ENCODE data around the gene ZSWIM8. TPM values are rescaled to one million over a fixed set of nuclear protein-coding genes. Genes with fewer than 3 reads are reported as not detected.

Gene ZSWIM8
- total RNA-seq, 6 experiments from 2014 or later, result 52.2 to 107 (median 77.5) TPM

- no peak overlapping the region for H3K4me3 ChIP-seq
- H3K9me3 ChIP-seq, result no peaks in the 10 kb centered on the region
- intact Hi-C loops (cut with DNase I), result no loop called here
- H3K4me1 ChIP-seq, result peaks cover 0 to 37% (median 18%) of the 10 kb centered on the region in 4 donors
- ATAC-seq (peak; percentile 30 to 57 (median 50)), DNase-seq (peak; percentile 87 to 89 (median 87))
- peaks cover 0 to 3% (median 0%) of the 10 kb centered on the region in 4 donors for H3K36me3 ChIP-seq
- WGBS (ENCODE audit: insufficient coverage, low coverage, low lambda C conversion rate, missing lambda C conversion rate), result 68% methylated on average over 9 of the region's 10 CpGs
- no peaks in the 10 kb centered on the region for H3K27me3 ChIP-seq
- peak overlapping the region; percentile 2 to 45 (median 25) for H3K27ac ChIP-seq
- TF ChIP-seq POLR2A (IDR thresholded peaks at IDR 0.05), result no peak
- TF ChIP-seq, protein P1, sequence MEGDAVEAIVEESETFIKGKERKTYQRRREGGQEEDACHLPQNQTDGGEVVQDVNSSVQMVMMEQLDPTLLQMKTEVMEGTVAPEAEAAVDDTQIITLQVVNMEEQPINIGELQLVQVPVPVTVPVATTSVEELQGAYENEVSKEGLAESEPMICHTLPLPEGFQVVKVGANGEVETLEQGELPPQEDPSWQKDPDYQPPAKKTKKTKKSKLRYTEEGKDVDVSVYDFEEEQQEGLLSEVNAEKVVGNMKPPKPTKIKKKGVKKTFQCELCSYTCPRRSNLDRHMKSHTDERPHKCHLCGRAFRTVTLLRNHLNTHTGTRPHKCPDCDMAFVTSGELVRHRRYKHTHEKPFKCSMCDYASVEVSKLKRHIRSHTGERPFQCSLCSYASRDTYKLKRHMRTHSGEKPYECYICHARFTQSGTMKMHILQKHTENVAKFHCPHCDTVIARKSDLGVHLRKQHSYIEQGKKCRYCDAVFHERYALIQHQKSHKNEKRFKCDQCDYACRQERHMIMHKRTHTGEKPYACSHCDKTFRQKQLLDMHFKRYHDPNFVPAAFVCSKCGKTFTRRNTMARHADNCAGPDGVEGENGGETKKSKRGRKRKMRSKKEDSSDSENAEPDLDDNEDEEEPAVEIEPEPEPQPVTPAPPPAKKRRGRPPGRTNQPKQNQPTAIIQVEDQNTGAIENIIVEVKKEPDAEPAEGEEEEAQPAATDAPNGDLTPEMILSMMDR (IDR thresholded peaks at IDR 0.05), result no peak
Observed at GRCh38 chr10:73816917-73817729, 31.7 kb downstream of the ZSWIM8 start.

DNA sequence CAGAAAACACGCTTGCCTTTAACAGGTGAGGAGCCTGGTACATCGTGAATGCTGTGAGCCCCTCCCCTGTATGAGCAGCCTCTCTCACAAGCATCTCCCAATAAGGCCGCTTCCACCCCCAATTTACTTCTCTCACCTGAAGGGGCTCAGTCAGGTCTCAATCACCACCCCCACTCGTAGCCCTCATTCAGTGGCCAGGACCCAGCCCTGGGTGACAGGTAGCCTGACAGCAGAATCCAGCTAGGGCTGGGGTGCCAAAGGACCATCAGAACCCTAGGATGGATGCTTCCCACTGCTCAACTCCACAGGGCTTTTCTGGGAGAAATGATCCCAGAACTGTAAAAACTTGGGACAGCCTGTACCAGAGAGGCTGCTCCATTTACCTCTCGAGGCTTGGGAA, 32.4 kb downstream of the ZSWIM8 start:
- no peaks in the 10 kb centered on the region for H3K9me3 ChIP-seq
- intact Hi-C loops (cut with DNase I), result no loop called here
- peaks cover 0 to 3% (median 0%) of the 10 kb centered on the region in 4 donors for H3K36me3 ChIP-seq
- H3K4me1 ChIP-seq, result peaks cover 0 to 34% (median 18%) of the 10 kb centered on the region in 4 donors
- DNase-seq (no peak), ATAC-seq (no peak)
- peak overlapping the region in 1 of 3 donors; percentile 45 for H3K27ac ChIP-seq
- WGBS (ENCODE audit: insufficient coverage, low coverage, low lambda C conversion rate, missing lambda C conversion rate), result 93% methylated on average over 4 of the region's 5 CpGs
- TF ChIP-seq, protein P1 (IDR thresholded peaks at IDR 0.05), result no peak
- no peak for TF ChIP-seq POLR2A (IDR thresholded peaks at IDR 0.05)
- H3K4me3 ChIP-seq, result no peak overlapping the region
- no peaks in the 10 kb centered on the region for H3K27me3 ChIP-seq

DNA sequence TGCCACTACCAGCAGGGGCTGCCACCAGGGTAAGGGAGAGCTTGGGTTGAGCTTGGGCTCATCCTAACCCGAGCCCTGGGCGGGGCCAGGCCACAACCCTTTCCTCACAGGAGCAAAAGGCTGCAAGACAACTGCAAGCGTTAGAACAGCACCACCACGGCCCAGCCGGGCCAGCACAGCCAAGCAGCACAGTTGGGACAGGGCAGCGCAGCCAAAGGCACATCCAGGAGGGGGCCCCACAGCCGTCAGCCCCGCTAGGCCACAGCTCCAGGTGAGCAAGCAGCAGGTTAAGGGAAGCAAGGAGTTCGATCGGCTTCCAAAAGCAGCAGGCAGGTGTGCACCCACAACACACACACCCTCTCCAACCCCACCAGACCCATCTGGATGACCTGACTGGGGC, 33.0 kb downstream of the ZSWIM8 start:
- no peak for DNase-seq

DNA sequence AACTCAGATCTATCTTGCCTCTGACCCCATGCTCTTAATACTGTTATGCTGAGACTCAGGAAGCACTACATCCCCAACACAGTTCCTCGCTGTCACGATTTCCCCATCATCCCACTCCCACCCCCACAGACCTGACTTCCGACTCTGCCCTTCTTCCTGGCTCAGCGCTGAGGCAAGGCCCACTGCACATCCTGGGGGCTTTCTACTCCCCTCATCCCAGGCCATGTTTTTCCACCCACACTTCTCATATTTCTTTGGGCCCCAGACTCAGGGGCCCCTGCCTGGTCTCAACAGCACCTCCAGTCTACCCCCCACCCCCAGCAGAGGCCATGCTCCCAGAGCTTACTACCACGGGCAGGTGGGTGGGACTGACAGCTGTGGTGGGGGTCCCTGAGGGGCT, 33.7 kb downstream of the ZSWIM8 start:
- peaks cover 0 to 3% (median 0%) of the 10 kb centered on the region in 4 donors for H3K36me3 ChIP-seq
- no peak for TF ChIP-seq POLR2A (IDR thresholded peaks at IDR 0.05)
- TF ChIP-seq, protein P1 (IDR thresholded peaks at IDR 0.05), result no peak

More for the DNA sequence above, 33.0 kb downstream of the ZSWIM8 start:
- no CpG with 5 or more reads among the region's 10 CpGs for WGBS (ENCODE audit: insufficient coverage, low coverage, low lambda C conversion rate, missing lambda C conversion rate)
- intact Hi-C loops (cut with DNase I), result no loop called here
- no peaks in the 10 kb centered on the region for H3K27me3 ChIP-seq
- H3K27ac ChIP-seq, result no peak overlapping the region
- ATAC-seq, result no peak
- TF ChIP-seq, protein P1 (IDR thresholded peaks at IDR 0.05), result no peak
- TF ChIP-seq POLR2A (IDR thresholded peaks at IDR 0.05), result no peak
- peaks cover 0 to 3% (median 0%) of the 10 kb centered on the region in 4 donors for H3K36me3 ChIP-seq
- no peaks in the 10 kb centered on the region for H3K9me3 ChIP-seq
- H3K4me1 ChIP-seq, result peaks cover 0 to 34% (median 18%) of the 10 kb centered on the region in 4 donors
- no peak overlapping the region for H3K4me3 ChIP-seq

More for the DNA sequence above, 33.7 kb downstream of the ZSWIM8 start:
- Histone ChIP-seq H3K4me1 (peaks cover 0 to 34% (median 18%) of the 10 kb centered on the region in 4 donors), H3K27me3 (no peaks in the 10 kb centered on the region), H3K4me3 (no peak overlapping the region), H3K9me3 (no peaks in the 10 kb centered on the region), H3K27ac (no peak overlapping the region)
- WGBS (ENCODE audit: insufficient coverage, low coverage, low lambda C conversion rate, missing lambda C conversion rate), result 44% methylated on average over 4 of the region's 5 CpGs
- intact Hi-C loops (cut with DNase I), result no loop called here
- ATAC-seq (peak in 1 of 4 donors; percentile 2), DNase-seq (no peak)
